Measurements from ENCODE around the gene OCA2. TPM values are rescaled to one million over a fixed set of nuclear protein-coding genes. Genes with fewer than 3 reads are reported as not detected.

Gene OCA2
- total and polyA plus RNA-seq, 2 of the 8 experiments (the other 6 are each of a cell fraction or from before 2014, with no cell fraction given), result 0.20 TPM

GRCh38 chr15:28130651-28131050 is 31.5 kb upstream of the OCA2 start:
- Histone ChIP-seq H3K36me3 (ENCODE audit: control insufficient read depth in 2 of 4, insufficient read depth in 4 of 4, low read length in 3 of 4) (peaks cover 6 to 33% (median 18%) of the 10 kb centered on the region in 4 experiments; a peak in 7 of 8 replicates), H2BK5ac (ENCODE audit: low read depth, low read length) (no peak overlapping the region; the same call in 1 of the 2 replicates), H4K8ac (ENCODE audit: extremely low read depth, insufficient read depth, low read length) (no peak overlapping the region), H2AK5ac (ENCODE audit: low read depth, low read length) (no peak overlapping the region), H3K4me2 (ENCODE audit: insufficient read depth in 1 of 2, low read depth in 2 of 2, low read length in 2 of 2) (no peak overlapping the region), H4K91ac (replicated peaks; ENCODE audit: insufficient read length, low read length) (no peak overlapping the region), H2AFZ (ENCODE audit: low read length) (no peak overlapping the region), H2BK20ac (ENCODE audit: low read length) (no peak overlapping the region), H3K9me3 (ENCODE audit: insufficient read depth in 2 of 2, low read depth in 1 of 2, low read length in 1 of 2) (no peaks in the 10 kb centered on the region), H2BK15ac (ENCODE audit: low read length) (no peak overlapping the region), H4K5ac (ENCODE audit: insufficient read length, low read depth, low read length) (no peak overlapping the region), H2BK12ac (ENCODE audit: low read depth, low read length) (no peak overlapping the region), H3K23ac (ENCODE audit: insufficient read length) (no peak overlapping the region), H3K4me1 (replicated peaks in 1 of 4; ENCODE audit: control insufficient read depth in 3 of 4, insufficient read depth in 4 of 4, low read length in 3 of 4) (peaks cover 0 to 8% (median 4%) of the 10 kb centered on the region in 4 experiments; a peak in 5 of 7 replicates), H3K14ac (ENCODE audit: insufficient read length) (no peak overlapping the region), H3K4ac (replicated peaks; ENCODE audit: insufficient read length, low read depth, low read length) (no peak overlapping the region), H3K79me1 (ENCODE audit: low read depth, low read length) (peaks cover 2% of the 10 kb centered on the region; the same call in 1 of the 2 replicates), H3K4me3 (ENCODE audit: extremely low read depth in 1 of 4, insufficient read depth in 2 of 4, low read depth in 3 of 4, low read length in 4 of 4) (no peak overlapping the region), H3K9ac (replicated peaks in 1 of 4; ENCODE audit: extremely low read depth in 1 of 4, low read depth in 3 of 4, low read length in 3 of 4) (no peak overlapping the region), H3K18ac (ENCODE audit: extremely low read depth, low read length) (no peak overlapping the region), H3K23me2 (ENCODE audit: low read depth, low read length) (0 out of 2 replicates have a peak, but pooled peaks cover 1% of the 10 kb centered on the region), H3K79me2 (ENCODE audit: control insufficient read depth in 1 of 2, insufficient read depth in 2 of 2, low read length in 2 of 2) (no peaks in the 10 kb centered on the region; a peak in 1 of 4 replicates), H2BK120ac (replicated peaks; ENCODE audit: low read depth, low read length) (no peak overlapping the region), H3K27ac (ENCODE audit: low read depth, low read length) (no peak overlapping the region), H4K20me1 (replicated peaks in 1 of 2; ENCODE audit: control insufficient read depth in 1 of 2, insufficient read depth in 2 of 2, low read length in 2 of 2) (peaks cover 4 to 5% of the 10 kb centered on the region in 2 experiments), H3K56ac (replicated peaks; ENCODE audit: insufficient read length, low read depth, low read length) (no peak overlapping the region), H3K27me3 (replicated peaks in 1 of 4; ENCODE audit: control insufficient read depth in 3 of 4, extremely low read depth in 1 of 4, insufficient read depth in 3 of 4, low read length in 3 of 4) (no peaks in the 10 kb centered on the region)
- DNase-seq (ENCODE audit: low read depth in 1 of 2, low spot score in 2 of 2) (no peak), FAIRE-seq (no peak)
- TF ChIP-seq EGR1 (IDR thresholded peaks at IDR 0.05; ENCODE audit: borderline replicate concordance, low read depth, low read length) (no peak), KDM5A (IDR thresholded peaks at IDR 0.05; ENCODE audit: low read length) (no peak), GABPA (IDR thresholded peaks at IDR 0.05; ENCODE audit: borderline replicate concordance, insufficient read depth, low read length) (no peak), TAF1 (IDR thresholded peaks at IDR 0.05; ENCODE audit: low read depth, low read length) (no peak), GTF2F1 (IDR thresholded peaks at IDR 0.05; ENCODE audit: borderline replicate concordance, low read depth, low read length) (no peak), CHD2 (IDR thresholded peaks at IDR 0.05; ENCODE audit: low read length) (no peak), CTBP2 (IDR thresholded peaks at IDR 0.05; ENCODE audit: borderline replicate concordance, insufficient read depth, insufficient read length, low read length) (no peak), CTCF (IDR thresholded peaks at IDR 0.05; ENCODE audit: control extremely low read depth in 1 of 3, insufficient read depth in 1 of 3, low read depth in 1 of 3, low read length in 3 of 3) (no peak), TCF12 (IDR thresholded peaks at IDR 0.05; ENCODE audit: low read depth, low read length) (no peak), SIN3A (conservative IDR thresholded peaks at IDR 0.05 in 1 of 2, IDR thresholded peaks at IDR 0.05 in 1 of 2; ENCODE audit: low read depth in 1 of 2, low read length in 2 of 2) (no peak)
- CTCF ChIA-PET (ENCODE audit: partially characterized antibody), result no interaction called here
- POLR2A ChIA-PET (ENCODE audit: partially characterized antibody), result no interaction called here
- 97% methylated on average over 5 of the region's 7 CpGs; no CpG with 5 or more reads in 1 of the 2 experiments for WGBS, 2 experiments (ENCODE audit: extremely low coverage in 1 of 2, insufficient coverage in 1 of 2, insufficient read length in 1 of 2, insufficient replicate concordance in 2 of 2, low coverage in 1 of 2, low lambda C conversion rate in 2 of 2, missing lambda C conversion rate in 1 of 2)

Data from H1 (cell line).